Measurements from ENCODE around the gene ABI2.

The ABI2 gene

DNA sequence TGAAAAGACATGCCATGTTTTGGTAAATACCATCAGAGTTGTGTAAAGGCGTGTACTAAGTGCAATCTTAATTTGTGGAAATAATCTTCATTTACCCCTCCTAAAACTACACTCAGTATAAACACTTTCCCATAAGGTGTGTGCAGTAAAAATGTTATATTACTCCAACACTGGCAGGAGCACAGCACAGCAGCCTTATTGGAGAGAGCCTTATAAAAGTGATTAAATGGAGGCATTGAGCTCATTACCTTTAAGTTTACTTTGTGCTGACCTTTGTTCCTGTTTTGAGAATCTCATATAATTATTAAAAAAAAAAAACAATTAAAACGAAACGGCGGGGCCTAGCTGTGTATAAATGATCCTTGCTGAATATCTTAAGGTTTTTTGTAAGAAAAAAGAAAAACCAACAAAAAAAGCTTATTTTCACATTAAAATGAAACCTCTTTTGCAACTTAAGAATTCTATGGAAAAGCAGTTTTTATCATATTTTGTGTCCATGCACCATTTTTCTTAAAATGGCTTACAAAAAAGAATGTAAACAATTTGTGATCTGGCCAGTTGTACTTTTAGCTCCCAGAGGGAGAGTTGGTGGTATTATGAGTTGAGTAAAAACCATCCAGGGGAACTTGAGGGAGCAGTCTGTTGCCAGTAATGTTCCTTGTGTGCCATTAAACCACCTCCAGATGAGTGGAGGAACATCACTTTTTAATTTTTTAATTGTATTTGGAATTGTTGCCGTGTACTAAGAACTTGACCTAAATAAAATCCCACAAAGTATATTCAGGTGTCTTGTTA is 103.4 kb downstream of the ABI2 start:
- no peak for DNase-seq (ENCODE audit: low spot score)

GRCh38 chr2:203432811-203433210 is 104.6 kb downstream of the ABI2 start:
- DNase-seq (ENCODE audit: low spot score), result no peak

- no peak for DNase-seq (ENCODE audit: low spot score)
Measured at GRCh38 chr2:203436496-203436895, 108.3 kb downstream of the ABI2 start.

DNA sequence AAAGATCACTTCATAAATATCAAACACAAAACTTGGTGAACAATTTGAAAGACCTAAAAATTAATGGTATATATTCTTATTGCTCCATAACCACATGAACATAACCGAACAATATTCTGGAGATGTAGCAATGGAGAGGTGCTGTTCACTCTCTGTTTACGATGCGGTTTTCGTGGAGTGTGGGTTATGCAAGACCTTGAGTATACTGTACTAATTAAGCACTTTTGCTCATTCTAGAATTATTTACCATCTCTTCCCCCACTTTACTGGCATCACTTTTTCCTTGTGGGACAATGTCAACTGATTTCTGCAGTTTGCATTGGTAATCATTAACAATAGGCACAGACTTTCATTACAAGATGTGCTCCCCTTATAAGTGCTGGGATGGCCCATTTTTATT is 109.3 kb downstream of the ABI2 start:
- no peak for DNase-seq (ENCODE audit: low spot score)

- DNase-seq (ENCODE audit: low spot score), result no peak
Measured at GRCh38 chr2:203438528-203438927, 110.3 kb downstream of the ABI2 start.

DNA sequence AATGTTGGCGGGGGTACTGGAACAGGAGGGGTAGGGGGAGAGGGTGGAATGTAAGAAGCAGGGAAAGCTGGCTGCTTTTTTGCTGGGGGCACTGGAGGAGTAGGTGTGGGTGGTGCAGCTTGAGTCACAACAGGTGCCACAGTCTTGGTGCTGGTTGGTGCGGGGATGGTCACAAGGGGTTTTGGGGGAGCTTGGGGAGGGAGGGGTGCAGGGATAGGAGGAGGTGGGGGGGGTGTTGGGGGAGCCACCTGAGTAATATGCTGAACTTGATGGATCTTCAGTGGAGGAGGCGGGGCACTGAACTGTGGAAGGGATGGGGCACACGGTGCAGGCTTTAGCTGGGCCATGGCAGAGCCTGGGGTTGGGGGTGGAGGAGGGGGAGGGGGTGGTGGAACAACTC is 112.5 kb downstream of the ABI2 start:
- no peak for DNase-seq (ENCODE audit: low spot score)

GRCh38 chr2:203441463-203441862 is 113.3 kb downstream of the ABI2 start:
- no peak for DNase-seq (ENCODE audit: low spot score)

- no peak for DNase-seq (ENCODE audit: low spot score)
Measured at GRCh38 chr2:203442463-203442862, 114.3 kb downstream of the ABI2 start.

GRCh38 chr2:203444738-203445137 is 116.5 kb downstream of the ABI2 start:
- no peak for DNase-seq (ENCODE audit: low spot score)

GRCh38 chr2:203446071-203446481 is 117.9 kb downstream of the ABI2 start:
- no peak for DNase-seq (ENCODE audit: low spot score)

DNA sequence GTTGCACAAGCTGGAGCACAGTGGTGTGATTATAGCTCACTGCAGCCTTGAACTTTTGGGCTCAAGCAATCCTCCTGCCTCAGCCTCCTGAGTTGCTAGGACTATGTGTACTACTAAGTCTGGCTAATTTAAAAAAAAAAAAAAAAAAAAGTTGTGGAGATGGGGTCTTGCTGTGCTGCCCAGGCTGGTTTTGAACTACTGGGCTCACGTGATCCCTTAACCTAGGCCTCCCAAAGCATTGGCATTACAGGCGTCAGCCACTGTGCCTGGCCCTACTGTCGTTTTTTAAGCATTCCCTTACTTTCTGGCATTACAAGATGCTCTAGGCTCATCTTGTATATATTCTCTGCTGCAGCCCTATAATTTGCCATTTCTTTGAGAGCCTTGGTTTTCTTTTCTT is 118.6 kb downstream of the ABI2 start:
- no peak for DNase-seq (ENCODE audit: low spot score)

DNA sequence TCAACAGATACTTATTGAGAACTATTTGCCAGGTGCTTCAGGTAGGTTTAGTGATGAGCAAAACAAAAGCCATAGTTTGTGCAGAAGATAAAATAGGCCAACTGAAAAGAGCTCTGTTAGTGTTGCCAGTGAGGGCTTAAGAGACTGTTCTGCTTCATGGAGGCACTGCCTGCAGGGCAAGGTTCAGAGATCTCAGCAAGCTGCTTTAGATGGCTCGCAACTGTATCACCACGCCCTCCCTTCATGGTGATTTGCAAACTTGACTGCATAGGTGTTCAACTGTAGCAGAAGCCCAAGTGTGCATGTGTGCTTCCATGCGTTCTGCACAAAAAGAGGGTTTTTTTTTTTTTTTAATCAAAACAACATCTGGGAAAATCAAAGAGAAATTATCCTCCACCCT is 122.4 kb downstream of the ABI2 start:
- no peak for DNase-seq (ENCODE audit: low spot score)

DNA sequence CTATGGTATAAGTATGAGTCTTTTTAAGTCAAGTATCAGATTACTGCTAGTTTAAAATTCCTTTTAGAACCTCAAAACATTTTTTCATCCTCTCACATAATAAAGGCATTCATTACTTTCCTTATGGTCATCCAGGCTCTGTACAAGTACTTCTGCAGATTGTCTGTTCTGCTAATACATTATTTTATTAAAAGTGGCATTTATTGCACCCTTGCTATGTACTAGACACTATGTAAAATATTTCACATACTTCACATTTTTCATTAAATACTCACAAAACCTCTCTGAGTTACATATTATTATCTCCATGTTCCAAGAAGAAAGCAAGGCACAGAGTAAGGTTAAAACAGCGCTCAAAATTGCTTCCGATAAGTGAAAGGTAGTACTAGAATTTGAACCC is 122.8 kb downstream of the ABI2 start:
- DNase-seq (ENCODE audit: low spot score), result no peak

GRCh38 chr2:203451689-203452088 is 123.5 kb downstream of the ABI2 start:
- no peak for DNase-seq (ENCODE audit: low spot score)

- peak; percentile 60 for DNase-seq (ENCODE audit: low spot score)
Measured at GRCh38 chr2:203453858-203454451, 125.8 kb downstream of the ABI2 start.

DNA sequence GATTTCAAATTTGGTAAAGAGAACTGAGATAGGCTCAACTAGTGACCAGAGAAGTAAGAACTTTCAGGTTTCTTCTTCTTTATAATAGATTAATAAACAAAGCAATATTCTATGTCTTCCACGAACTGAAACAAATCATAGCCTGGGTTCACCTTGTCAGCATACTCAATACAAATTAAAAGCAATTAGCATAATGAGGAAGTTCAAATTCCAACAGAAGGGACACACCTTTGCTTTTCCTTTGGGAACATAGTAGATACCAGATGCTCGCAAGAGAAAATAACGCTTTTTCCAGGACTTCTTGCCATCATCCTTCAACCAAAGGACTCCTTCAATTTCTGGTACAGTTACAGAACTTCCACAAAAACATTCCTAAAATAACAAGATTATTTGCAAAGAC is 127.0 kb downstream of the ABI2 start:
- no peak for DNase-seq (ENCODE audit: low spot score)

DNA sequence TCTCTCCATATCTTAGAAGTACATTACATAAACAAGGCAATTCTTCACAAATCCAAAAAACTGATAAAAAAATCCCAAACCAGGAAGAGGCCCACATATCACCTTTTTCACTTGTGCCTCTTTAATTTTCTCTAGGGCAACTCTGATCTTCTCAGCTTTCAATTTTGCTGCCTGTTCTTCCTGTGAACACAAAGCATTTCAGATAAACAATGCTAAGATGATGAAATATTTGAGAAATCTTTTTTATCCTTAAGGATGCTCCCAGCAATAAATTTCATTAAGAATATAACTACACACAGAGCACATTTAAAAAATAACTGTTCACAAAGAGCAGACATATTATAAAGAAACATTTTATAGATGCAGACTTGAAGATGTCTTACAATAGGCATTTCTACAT is 133.6 kb downstream of the ABI2 start:
- DNase-seq (ENCODE audit: low spot score), result no peak

DNA sequence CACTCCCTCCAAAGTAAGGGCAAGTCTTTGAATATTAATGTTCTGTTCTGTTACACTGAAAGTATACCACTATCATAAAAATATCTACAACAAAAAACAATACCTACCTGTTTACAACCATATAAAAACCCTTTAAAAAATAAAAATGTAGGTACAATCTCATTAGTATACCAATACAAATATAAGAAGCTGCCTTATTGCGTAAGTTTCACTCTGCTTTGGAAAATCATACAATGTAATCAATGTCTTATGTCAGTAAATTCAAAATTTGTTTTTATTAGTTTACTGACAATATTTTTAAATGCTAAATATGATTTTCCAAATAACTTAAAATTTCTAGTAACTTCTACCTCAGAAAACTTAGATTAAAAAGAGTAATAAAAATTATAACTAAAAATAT is 134.1 kb downstream of the ABI2 start:
- DNase-seq (ENCODE audit: low spot score), result no peak

DNA sequence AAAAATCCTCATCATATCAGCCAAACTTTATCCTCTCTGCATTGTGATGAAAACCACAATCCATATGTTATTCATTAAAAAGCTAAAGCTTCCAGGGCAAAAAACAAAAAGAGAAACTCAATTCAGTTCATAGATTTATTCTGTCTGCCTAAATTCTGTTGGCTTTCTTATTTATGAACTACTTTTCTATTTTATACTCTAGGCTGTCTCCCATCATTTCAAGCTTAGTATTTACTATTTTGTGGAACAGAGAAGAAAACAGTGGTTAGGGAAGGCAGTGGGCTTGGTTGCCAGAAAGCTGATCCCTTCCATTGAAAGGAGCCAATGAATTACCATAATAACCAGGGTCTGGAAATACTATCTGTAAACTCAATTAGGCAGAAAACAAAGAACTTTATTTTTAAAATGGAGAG is 135.1 kb downstream of the ABI2 start:
- DNase-seq (ENCODE audit: low spot score), result no peak

- DNase-seq (ENCODE audit: low spot score), result no peak
Measured at GRCh38 chr2:203469546-203469945, 141.4 kb downstream of the ABI2 start.

DNA sequence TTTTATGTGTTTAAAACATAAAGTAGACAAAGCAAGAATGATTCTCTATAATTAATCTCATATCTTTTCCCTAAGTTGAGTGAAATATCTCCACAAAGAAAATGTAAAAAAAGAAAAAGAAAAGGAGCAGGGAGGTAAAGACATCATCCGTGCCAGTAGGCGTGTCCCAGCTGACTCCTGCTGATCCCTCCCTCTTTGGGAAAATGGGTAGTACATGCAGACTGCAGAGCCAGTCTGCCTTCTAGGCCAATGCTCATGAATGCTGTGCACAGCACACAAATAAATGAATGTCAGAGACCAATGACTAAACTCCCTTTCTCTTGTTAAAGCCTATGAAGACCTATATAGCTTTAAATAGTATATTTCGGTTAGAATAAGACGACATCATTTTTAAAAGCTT is 142.2 kb downstream of the ABI2 start:
- no peak for DNase-seq (ENCODE audit: low spot score)

DNA sequence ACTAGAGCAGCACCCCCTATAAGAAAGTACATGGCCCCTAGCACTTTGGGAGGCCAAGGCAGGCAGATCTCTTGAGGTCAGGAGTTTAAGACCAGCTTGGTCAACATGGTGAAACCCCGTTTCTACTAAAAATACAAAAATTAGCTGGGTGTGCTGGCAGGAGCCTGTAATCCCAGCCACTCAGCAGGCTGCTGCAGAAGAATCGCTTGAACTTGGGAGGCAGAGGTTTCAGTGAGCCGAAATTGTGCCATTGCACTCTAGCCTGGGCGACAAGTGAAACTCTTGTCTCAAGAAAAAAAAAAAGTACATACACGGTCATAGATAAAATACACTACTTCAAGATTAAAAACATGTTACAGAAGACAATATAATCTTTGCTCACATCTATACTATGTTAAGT is 143.1 kb downstream of the ABI2 start:
- no peak for DNase-seq (ENCODE audit: low spot score)

GRCh38 chr2:203476881-203477280 is 148.7 kb downstream of the ABI2 start:
- DNase-seq (ENCODE audit: low spot score), result no peak

DNA sequence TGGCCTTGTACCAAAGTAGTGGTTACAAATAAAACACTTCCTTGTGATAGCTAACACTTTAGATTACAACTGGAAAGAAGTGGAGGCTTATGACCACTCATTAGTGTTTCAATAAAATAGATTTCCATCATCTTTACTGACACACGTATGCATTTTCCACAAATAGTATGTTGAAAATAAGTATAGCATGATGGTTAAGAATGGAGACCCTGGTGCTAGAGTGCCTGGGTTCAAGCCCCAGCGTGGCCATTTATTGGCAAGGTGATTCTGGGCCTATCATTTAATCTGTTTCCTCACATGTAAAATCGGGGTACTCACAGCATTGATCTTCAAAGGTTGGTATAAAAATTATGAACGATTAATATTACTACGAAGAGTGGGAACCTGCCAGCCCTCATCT is 152.4 kb downstream of the ABI2 start:
- DNase-seq (ENCODE audit: low spot score), result no peak

All from LoVo (cell line).